B cell (primary cell): ENCODE data around the gene MPZL3. TPM values are rescaled to one million over a fixed set of nuclear protein-coding genes. Genes with fewer than 3 reads are reported as not detected.

Experiments
- ATAC-seq: fragments of 200-7000 bp; cut with Tn5 transposase; one replicate; pipeline ENCODE4 v1.10.0; 2021; ENCODE audit warnings: low read depth, mild to moderate bottlenecking, moderate number of reproducible peaks, moderate library complexity
- CTCF ChIA-PET: fragments of 350-600 bp; sonication (Branson Sonifier 250); formaldehyde crosslinking; loops from one replicate; lab custom pipeline; 2021; ENCODE audit warnings: antibody characterized with exemption, inconsistent platforms; lab: Charles Lee
- POLR2A ChIA-PET: fragments of 350-600 bp; sonication (Branson Sonifier 250); formaldehyde crosslinking; loops from one replicate; lab custom pipeline; 2021; ENCODE audit warnings: antibody characterized with exemption; lab: Charles Lee
- DNase-seq: peaks from one replicate; pipeline ENCODE4 v3.0.0; 2013
- H2AFZ ChIP-seq: 2 replicates; pipeline ENCODE4 v1.6.1; 2012; ENCODE audit warnings: mild to moderate bottlenecking, low read depth, low read length; ENCODE audit not compliant: insufficient read depth, poor library complexity, severe bottlenecking
- H3K27ac ChIP-seq, 2 donors: 1 replicate in 1 of 2; 2 replicates in 1 of 2; pipeline ENCODE4 v1.5.1; 2012 to 2013; ENCODE audit warnings: low read length in 2 of 2, mild to moderate bottlenecking in 2 of 2, moderate library complexity in 1 of 2
- H3K27me3 ChIP-seq, 4 experiments: fragments of 200-600 bp in 1 of 4; sonication (generic) in 1 of 4; replicated peaks in 1 of 4; 1 replicate in 2 of 4; 2 replicates in 2 of 4; pipeline versions ENCODE4 v1.6.1 to v1.7.0; 2013 to 2016; ENCODE audit warnings: low read length in 3 of 4, mild to moderate bottlenecking in 2 of 4, mixed read lengths in 1 of 4, moderate library complexity in 1 of 4; ENCODE audit not compliant: insufficient read depth in 4 of 4, control insufficient read depth in 3 of 4; ENCODE audit errors: control extremely low read depth in 1 of 4
- H3K36me3 ChIP-seq, 2 experiments: replicated peaks in 1 of 2; 1 replicate in 1 of 2; 2 replicates in 1 of 2; pipeline versions ENCODE4 v1.6.1 to v1.7.1; 2013; ENCODE audit warnings: low read length in 1 of 2; ENCODE audit not compliant: insufficient read depth in 2 of 2, control insufficient read depth in 1 of 2; ENCODE audit errors: control extremely low read depth in 1 of 2, extremely low read depth in 1 of 2
- H3K4me1 ChIP-seq, 2 donors: fragments of 200-600 bp in 1 of 2; sonication (generic) in 1 of 2; 1 replicate in 1 of 2; 2 replicates in 1 of 2; pipeline versions ENCODE4 v1.5.1 to v1.6.1; 2013 to 2017; ENCODE audit warnings: low read length in 2 of 2; ENCODE audit not compliant: control insufficient read depth in 2 of 2, insufficient read depth in 2 of 2
- H3K4me2 ChIP-seq: replicated peaks from 2 replicates; pipeline ENCODE3; 2012; ENCODE audit warnings: mild to moderate bottlenecking, low read depth, low read length; ENCODE audit not compliant: poor library complexity, severe bottlenecking
- H3K4me3 ChIP-seq, 5 experiments: fragments of 200-600 bp in 1 of 5; sonication (generic) in 1 of 5; 1 replicate in 3 of 5; 2 replicates in 2 of 5; pipeline versions ENCODE4 v1.5.1 to v1.7.0; 2011 to 2016; ENCODE audit warnings: low read length in 4 of 5, mild to moderate bottlenecking in 4 of 5, low read depth in 2 of 5, control low read depth in 1 of 5, moderate library complexity in 1 of 5; ENCODE audit not compliant: insufficient read depth in 1 of 5; ENCODE audit errors: control extremely low read depth in 1 of 5, extremely low read depth in 1 of 5
- H3K79me2 ChIP-seq: fragments of 200-600 bp; sonication (generic); one replicate; pipeline ENCODE4 v1.6.0; 2016; ENCODE audit warnings: low read length; ENCODE audit not compliant: control insufficient read depth, insufficient read depth
- H3K9ac ChIP-seq: fragments of 200-600 bp; sonication (generic); 2 replicates; pipeline ENCODE4 v1.6.1; 2017; ENCODE audit warnings: mild to moderate bottlenecking, low read length, moderate library complexity
- H3K9me3 ChIP-seq, 3 donors: one replicate each; pipeline versions ENCODE4 v1.6.1 to v1.7.1; 2013; ENCODE audit warnings: low read length in 2 of 3; ENCODE audit not compliant: control insufficient read depth in 2 of 3, insufficient read depth in 1 of 3; ENCODE audit errors: control extremely low read depth in 1 of 3
- H4K20me1 ChIP-seq: 2 replicates; pipeline ENCODE4 v1.6.0; 2012; ENCODE audit warnings: mild to moderate bottlenecking, low read length; ENCODE audit not compliant: insufficient read depth, control insufficient read depth, poor library complexity, severe bottlenecking
- H3K27ac Mint-ChIP-seq: one replicate; pipeline ENCODE4 v1.8.0; 2021; ENCODE audit warnings: mixed read lengths
- H3K27me3 Mint-ChIP-seq: one replicate; pipeline ENCODE4 v1.8.0; 2021; ENCODE audit warnings: mixed read lengths
- H3K4me1 Mint-ChIP-seq: one replicate; pipeline ENCODE4 v1.8.0; 2021; ENCODE audit warnings: mixed read lengths
- H3K4me3 Mint-ChIP-seq: one replicate; pipeline ENCODE4 v1.8.0; 2021; ENCODE audit warnings: mixed read lengths
- H3K9me3 Mint-ChIP-seq: one replicate; pipeline ENCODE4 v1.8.0; 2022; ENCODE audit warnings: mixed read lengths; ENCODE audit not compliant: insufficient read depth
- CTCF ChIP-seq: fragments of 200-600 bp; IDR thresholded peaks from one replicate; pipeline ENCODE4 v1.8.0; 2022; ENCODE audit warnings: antibody characterized with exemption, mild to moderate bottlenecking
- EZH2 ChIP-seq: IDR thresholded peaks from 2 replicates; pipeline ENCODE4 v1.6.1; 2012; ENCODE audit warnings: borderline replicate concordance, low read depth, mild to moderate bottlenecking, moderate library complexity, low read length; ENCODE audit not compliant: insufficient read depth, poor library complexity, severe bottlenecking
- WGBS: methylation state at CpG from one replicate; pipeline ENCODE4 v1.1.5; 2013; ENCODE audit warnings: missing lambda C conversion rate; ENCODE audit not compliant: insufficient coverage; 5-methylcytosine and 5-hydroxymethylcytosine counted together
- intact Hi-C: fragments of 100-400 bp; cut with micrococcal nuclease; formaldehyde crosslinking; loops from one replicate; pipeline ENCODE4 v1.10.0; 2022
- polyA plus RNA-seq: library from polyadenylated mRNA; depleted of rRNA; stranded (reverse); fragments of >200 nt; gene quantifications from 2 replicates; pipeline ENCODE4 v1.2.3, GENCODE V29; 2012
- total RNA-seq, 2 donors: library from RNA; stranded (reverse); fragments of 120-200 nt in 1 of 2; gene quantifications; 1 replicate in 1 of 2; 2 replicates in 1 of 2; pipeline versions ENCODE4 v1.2.3 to v1.2.4, GENCODE V29; 2013 to 2022

Gene MPZL3
- total and polyA plus RNA-seq, 2 donors (not counting 1 experiment from before 2014, with no cell fraction given): 1.4 to 4.2 TPM

DNA sequence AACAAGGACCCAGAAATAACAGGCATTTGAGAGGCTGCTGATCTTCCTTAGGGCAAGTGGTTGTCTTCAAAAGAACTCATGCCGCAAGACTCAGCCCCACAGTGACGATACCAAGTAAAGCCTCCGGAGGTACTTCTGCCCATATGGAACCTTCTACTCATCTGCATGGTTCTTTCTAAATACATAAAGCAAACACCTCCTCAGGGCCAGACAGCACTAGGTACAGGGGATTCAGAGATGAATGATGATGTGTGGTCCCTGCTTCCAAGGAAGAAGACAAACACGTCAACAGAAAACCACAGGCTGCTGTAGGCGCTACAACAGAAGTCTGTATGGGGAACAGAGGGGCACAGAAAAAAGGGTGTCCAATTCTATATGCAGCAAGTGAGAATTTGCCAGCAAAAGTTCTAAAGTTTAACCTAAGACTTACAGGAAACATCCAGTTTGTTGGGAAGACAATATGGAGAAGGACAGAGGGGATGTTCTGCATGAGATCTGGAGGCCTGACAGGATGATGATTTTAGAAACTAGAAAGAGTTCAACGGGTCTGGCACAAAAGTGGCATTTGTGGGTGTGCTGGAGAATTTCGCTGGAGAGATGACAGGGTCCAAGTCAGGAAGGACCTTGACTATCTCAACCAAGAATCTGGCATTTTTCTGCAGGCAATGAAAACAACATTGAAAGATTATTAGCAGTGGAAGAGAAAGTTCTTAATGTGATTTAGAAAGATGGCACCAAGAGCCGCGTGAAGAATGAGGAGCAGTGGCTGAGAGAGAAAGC lies 51.1 kb downstream of the MPZL3 start:
- 91% methylated on average over 7 of the region's 9 CpGs for WGBS
- no peaks in the 10 kb centered on the region for H4K20me1 ChIP-seq
- TF ChIP-seq EZH2 (no peak), CTCF (no peak)
- ChIA-PET POLR2A (no interaction called here), CTCF (interaction anchor here (1.4 to 2.6 kb wide), 3 partner anchors 94 to 152 kb away, joined by 6 to 9 read pairs (median 7); no protein-coding TSS in a partner anchor)
- H3K36me3 ChIP-seq: no peaks in the 10 kb centered on the region
- H3K27ac Mint-ChIP-seq: no peak overlapping the region
- no peak overlapping the region for H2AFZ ChIP-seq
- peaks cover 1 to 7% of the 10 kb centered on the region in 2 donors for H3K4me1 ChIP-seq
- H3K9me3 Mint-ChIP-seq: no peaks in the 10 kb centered on the region
- DNase-seq (no peak), ATAC-seq (no peak)
- H3K4me3 Mint-ChIP-seq: no peak overlapping the region
- H3K4me1 Mint-ChIP-seq: peaks cover 3% of the 10 kb centered on the region
- H3K27ac ChIP-seq: no peak overlapping the region
- no peak overlapping the region for H3K9ac ChIP-seq
- H3K4me2 ChIP-seq: no peak overlapping the region
- intact Hi-C loops: no loop called here
- no peaks in the 10 kb centered on the region for H3K9me3 ChIP-seq
- H3K27me3 Mint-ChIP-seq: peaks cover 4% of the 10 kb centered on the region
- peaks cover 0 to 10% (median 2%) of the 10 kb centered on the region in 4 experiments for H3K27me3 ChIP-seq
- H3K4me3 ChIP-seq: no peak overlapping the region
- no peaks in the 10 kb centered on the region for H3K79me2 ChIP-seq

- no peaks in the 10 kb centered on the region for H4K20me1 ChIP-seq
- Mint-ChIP-seq H3K27ac (no peak overlapping the region), H3K4me3 (no peak overlapping the region), H3K4me1 (no peaks in the 10 kb centered on the region), H3K9me3 (no peaks in the 10 kb centered on the region), H3K27me3 (peaks cover 3% of the 10 kb centered on the region)
- intact Hi-C loops: no loop called here
- H3K79me2 ChIP-seq: no peaks in the 10 kb centered on the region
- no peak overlapping the region for H3K4me3 ChIP-seq
- no peaks in the 10 kb centered on the region for H3K36me3 ChIP-seq
- no peak overlapping the region for H3K4me2 ChIP-seq
- ATAC-seq (no peak), DNase-seq (no peak)
- no peak overlapping the region for H3K9ac ChIP-seq
- H3K9me3 ChIP-seq: no peaks in the 10 kb centered on the region
- H2AFZ ChIP-seq: no peak overlapping the region
- ChIA-PET CTCF (interaction anchor here (1.2 to 3.2 kb wide), 4 partner anchors 13 to 292 kb away, joined by 3 to 92 read pairs (median 34); no protein-coding TSS in a partner anchor), POLR2A (no interaction called here)
- peaks cover 0 to 10% (median 2%) of the 10 kb centered on the region in 4 experiments for H3K27me3 ChIP-seq
- no peak for TF ChIP-seq CTCF
- no peak for TF ChIP-seq EZH2
- H3K27ac ChIP-seq: no peak overlapping the region
- no CpG with 5 or more reads among the region's 5 CpGs for WGBS
- H3K4me1 ChIP-seq: peaks cover 0 to 3% of the 10 kb centered on the region in 2 donors
Measured at GRCh38 chr11:118200497-118200896, 51.7 kb downstream of the MPZL3 start.
